NCI-H2171 treated with DMSO at 0.1 percent for 48 hours (cell line): Measurements from ENCODE around the gene REPS2.

Source experiments
- DNase-seq: peaks from one replicate; lab custom pipeline; 2025; lab: John Stamatoyannopoulos, UW

Gene REPS2

DNA sequence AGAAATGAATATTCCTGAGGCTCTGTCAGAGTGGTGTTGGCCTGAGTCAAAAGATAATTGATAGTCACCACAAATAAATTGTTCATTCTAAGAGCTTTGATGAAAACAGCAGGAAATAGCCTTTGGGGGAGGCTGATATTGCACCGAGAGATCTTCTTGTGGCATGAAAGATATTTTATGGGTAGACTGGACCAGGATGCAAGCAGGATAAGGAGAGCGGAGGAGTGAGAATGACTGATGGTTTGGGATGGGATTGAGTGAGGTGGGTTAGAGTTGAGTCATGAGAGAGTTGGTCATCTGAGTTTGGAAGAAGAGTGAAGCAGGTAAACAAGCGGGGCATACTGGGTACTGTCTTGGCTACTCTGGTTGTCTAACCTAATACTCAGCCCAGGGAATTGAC is 88.7 kb downstream of the REPS2 start:
- DNase-seq = no peak

DNA sequence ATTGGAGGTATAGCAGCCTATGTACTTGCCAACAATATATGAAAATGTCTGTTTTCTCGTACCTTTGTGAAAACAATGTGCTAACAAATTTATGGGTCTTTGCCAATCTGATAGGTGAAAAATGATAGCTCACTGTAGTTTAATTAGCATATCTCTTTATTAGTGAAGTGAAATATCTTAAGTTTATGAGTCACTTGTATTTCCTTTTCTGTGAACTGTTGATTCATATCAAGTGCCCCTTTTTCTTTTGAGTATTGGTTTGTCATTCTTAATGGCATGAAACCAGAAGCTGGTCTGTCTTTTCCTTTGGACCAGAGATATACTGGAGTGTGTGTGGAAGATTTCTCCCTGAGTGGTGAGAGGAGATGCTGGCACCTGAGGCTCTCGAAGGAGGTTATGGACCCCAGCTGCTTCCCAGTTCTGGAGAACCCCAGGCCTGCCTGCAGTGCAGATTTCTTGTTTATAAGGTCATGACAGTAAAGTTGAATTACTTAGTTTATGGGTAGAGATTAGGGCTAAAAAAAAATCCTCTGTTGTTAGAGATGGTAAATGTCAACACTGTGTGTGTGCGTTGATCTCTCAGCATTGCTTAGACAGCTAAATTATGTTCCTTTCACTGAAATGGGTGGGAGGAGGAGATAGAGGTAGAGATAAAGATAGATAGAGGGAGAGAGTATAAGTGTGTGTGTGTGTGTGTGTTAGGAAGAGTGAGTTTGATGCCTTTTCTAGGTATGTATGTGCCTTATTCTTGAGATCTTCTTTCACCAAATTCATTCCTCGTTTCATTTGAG is 89.9 kb downstream of the REPS2 start:
- DNase-seq = no peak

DNA sequence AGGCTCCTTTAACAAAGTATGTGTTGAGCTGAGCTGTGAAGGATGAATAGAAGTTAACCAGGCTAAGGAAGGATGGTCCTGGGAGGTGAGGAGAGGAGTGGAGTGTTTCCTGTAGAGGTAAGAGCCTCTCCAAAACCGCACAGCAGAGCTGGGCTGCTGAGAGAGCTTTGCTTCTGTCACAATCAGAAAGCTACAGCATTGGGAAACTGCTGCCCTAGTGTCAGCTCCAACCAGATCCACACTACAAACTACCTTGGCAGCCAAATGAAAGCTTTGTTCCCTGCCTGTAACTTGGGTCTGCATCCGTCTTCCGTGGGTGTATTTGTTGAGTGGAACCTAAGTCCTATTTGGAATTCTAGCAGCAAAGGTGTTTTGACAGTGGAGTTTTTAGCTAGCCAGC is 91.8 kb downstream of the REPS2 start:
- no peak for DNase-seq

DNA sequence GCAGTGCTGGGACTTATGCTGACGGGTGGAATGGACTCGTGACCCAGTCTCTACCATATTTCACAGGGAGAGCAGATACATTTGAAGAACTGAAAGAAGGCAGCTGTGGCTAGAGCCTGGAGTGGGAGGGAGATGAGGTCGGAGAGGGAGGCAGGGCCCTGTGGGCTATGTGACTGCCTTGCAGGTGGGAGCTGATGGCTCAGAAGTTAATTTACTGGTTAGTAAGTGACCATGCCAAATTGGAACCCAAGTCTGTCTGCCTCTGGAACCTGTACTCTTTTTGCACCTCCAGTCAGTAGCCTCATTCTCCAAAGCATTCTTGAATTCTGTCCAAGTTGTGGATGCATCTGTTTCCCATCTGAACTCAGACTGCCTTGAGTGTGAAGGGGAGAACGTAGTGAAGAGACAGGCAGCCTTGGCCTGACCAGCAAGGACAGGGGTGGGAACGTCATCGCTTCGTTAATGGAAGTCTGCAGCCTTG is 92.3 kb downstream of the REPS2 start:
- DNase-seq = no peak

DNA sequence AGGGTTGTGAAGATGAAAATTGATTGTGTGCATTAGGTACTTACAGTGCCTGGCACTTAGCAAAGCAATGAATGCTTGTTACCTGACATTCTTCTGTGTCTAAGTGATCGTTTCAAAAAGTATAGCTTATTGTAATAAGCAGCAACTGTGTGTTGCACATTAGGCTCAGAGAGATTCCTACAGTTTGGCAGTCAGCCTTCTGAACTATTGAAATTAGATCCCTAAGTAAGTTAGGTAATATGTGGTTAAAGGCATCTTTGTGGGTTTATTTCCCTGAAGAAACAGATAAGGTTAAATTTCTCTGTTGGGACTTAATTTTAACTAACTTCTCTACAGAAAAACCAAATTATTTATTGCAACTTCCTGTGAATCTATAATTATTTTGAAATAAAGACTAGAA is 93.4 kb downstream of the REPS2 start:
- no peak for DNase-seq

DNA sequence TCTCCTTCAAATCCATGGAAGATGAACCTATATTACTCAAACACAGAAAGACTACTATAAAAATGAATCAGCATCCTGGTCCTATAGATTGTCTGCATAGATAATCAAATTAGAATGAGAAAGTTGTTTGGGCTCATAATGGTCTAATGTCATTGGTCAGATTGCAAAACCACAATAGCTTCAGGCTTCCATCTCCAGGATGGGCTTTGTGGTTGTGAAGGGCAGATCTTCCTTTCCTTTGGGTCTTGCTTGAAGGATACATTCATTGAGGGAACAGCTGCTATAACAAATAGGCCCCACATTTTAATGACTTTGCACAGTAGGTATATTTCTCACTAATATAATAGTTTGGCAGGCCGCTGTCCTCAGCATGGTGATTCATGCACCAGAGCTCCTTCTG is 94.3 kb downstream of the REPS2 start:
- DNase-seq = no peak

DNA sequence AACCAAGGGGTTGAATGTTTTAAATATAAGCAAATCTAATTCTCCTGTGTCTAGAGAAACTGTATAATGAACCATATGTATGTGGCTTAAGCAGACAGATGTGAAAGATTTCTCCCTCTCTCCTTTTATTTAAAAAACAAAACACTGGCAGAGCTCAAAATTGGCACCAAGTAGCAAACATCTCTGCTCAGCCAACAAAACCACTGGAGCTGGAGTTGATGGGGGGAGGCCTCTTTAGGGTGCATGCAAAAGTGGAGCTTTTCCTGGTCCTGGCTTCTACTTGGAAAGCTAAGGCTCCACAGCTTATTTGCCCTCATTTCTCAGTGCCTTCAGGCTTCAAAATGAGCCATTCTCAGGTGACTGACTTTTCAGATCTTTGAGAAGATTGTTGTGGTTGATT is 95.6 kb downstream of the REPS2 start:
- no peak for DNase-seq

DNA sequence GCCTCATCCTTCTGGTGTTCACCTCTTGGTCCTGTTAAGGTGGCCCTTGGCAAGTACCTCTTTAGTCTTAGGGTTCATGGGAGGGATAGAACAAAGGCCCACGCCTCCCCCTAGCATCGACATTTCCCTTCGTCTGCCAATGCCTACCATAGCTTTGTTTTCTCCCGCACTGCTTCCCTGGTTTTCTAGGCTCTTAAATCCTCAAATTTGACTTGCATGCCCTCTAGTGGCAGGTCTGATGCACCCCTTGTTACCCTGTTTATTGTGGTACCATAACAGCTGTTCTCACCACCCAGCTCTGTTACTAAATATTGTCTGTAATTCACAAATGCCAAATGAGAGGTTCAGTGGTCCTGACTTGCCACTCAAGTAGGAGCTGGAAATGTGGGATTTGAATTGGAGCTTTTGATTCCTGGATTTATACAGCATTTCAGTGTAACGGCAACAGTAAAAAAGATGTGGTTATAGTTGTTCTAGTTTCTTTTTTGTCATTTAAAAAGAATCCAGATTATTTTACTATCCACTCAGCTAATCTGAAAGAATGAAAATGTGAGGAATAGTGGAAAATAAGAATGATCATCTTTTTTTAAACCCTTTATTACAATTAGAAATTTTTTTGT is 100.1 kb downstream of the REPS2 start:
- peak; percentile 81 for DNase-seq

DNA sequence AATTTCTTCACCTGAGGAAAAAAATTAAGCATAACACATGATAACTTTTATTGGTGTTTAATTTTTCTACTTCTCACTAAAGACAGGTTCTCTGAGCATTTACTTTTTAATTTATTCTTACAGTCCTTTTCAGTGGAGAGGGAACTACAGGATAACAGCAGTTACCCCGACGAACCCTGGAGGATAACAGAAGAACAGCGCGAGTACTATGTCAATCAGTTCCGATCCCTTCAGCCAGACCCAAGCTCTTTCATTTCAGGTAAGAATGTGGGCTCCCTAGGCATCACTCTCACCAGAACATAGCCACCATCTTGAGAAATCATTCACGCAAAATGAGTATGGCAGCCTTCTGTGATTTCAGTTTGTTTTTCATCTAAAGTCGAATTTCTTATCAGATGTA is 100.8 kb downstream of the REPS2 start:
- DNase-seq = no peak

DNA sequence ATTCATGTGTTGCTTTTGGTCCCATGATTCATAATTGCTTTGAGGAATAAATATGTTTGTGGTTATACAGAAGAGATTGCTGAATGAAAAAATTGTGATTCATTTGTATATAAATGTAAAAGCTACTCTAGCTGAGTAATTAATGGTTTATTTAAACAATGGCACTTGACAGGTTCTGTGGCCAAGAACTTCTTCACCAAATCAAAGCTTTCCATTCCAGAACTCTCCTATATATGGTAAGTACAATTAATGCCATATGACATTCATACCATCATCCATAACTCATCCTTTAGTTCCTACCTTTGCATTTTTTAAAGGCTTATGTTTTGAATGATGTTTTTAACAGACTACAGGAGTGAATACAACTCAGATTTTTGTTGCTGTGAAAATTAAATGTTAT is 105.8 kb downstream of the REPS2 start:
- DNase-seq = no peak

DNA sequence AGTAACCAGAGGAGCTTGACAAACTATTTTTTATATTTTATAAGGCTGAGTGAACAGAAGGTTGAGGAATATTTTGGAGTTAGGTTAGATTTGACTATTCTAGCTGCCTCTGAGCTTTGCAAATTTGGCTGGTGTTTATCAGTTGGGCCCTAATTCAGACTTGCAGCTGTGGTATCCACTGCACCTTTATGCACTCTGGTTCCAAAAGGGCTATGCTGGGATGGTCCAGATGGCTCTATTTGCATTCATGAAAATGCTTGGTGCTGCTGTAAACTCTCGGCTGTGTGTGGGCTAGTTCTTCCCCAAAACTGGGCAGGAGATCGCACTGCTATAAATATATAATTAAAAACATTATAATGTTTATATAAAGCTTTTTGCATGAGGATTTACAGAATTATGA is 106.3 kb downstream of the REPS2 start:
- peak; percentile 46 for DNase-seq

DNA sequence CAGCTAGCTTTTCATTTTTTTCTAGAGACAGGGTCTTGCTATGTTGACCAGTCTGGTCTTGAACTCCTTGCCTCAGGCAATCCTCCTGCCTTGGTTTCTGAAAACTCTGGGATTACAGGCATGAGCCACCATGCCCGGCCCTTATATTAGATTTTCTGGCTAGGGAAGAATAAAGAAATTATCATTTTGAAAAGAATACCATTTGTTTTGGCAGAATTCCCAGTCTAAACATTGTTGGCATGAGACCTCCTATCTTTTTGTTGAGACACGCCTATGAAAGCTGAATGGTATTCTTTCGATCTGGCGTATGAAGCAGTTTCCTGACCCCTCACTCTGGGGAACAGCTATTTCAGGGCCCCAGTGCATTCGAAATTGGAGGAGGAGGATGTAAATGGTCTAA is 107.0 kb downstream of the REPS2 start:
- peak; percentile 28 for DNase-seq

DNA sequence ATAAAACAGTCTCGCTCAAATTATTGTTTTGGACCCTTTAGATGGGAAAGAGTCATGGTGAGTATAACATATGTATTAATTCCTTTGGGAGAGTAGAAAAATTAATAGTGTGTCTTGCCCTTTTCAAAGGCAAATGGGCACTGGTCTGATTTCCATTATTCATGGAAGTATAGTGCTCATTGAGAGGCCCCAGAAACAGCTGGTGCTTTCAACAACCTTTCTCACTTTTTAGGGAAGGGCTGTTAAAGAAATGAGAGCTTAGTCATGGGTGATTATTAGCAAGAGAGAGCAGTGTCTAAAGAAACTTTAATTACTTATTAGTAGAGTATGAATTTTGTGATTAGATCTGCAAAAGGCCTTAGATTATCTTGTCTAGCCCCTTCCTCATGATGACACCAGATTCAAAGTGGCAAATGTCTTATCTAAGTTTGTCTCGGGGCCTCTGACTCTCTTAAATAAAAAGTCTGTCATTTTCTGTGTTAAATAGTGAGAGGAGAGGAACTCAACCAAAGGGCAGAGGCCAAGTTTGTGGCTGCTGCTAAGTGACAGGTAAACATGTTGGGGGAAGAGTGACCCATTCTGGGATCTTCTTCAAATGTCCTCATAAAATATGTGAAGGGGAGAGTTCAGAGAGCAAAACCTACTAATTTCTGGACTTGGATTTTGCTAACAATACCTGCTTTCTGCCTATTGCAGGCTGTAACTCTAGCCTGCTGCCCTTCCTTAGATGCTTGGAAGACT is 110.6 kb downstream of the REPS2 start:
- no peak for DNase-seq

DNA sequence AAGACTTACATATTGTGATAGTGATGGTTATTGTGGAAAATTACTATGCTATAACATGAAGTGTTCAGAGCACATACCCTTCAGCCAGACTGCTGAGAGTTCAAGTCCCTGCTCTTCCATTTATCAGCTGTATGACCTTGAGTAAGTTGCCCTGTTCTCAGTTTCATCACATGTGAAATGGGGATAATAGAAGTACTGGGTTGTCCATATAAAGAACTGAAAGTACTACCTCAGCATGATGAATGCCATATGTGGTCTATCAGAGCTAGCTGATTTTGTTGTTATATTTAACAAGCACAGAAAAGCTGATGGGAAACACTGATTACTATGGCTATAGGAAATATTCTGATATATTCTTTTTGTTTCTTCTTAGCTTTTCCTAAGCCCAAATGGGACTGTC is 115.6 kb downstream of the REPS2 start:
- DNase-seq = no peak

DNA sequence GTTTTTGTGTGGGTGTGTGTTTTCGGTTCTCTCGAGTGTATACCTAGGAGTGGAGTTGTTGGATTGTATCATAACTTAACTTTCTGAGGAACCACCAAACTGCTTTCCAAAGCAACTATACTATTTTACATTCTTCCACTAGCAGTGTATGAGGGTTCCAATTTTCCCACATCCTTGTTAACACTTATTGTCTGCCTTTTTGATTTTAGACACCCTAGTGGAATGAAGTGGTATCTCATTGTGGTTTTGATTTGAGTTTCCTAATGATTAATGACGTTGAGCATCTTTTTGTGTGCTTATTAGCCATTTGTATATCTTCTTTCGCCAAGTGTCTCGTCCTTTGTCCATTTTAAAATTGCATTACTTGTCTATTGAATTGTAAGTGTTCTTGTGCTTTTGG is 118.6 kb downstream of the REPS2 start:
- no peak for DNase-seq

DNA sequence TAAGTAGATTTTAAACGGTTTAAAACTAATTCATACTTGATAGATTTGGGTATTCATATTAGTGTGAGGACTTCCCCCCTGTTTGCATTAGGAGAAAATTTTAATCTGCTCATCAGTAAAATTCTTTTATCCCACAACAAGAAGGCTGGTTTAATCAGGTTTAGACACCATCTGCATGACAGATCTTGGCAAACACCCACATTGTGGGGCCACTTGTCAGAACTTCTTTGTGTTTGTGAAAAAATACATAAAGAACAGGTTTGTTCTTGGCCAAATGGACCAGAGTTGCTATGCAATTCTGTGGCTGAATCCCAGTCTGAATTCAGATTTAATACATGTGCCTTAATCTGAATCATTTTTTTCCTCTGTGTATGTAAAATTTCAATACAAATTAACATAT is 121.1 kb downstream of the REPS2 start:
- DNase-seq = peak; percentile 14

DNA sequence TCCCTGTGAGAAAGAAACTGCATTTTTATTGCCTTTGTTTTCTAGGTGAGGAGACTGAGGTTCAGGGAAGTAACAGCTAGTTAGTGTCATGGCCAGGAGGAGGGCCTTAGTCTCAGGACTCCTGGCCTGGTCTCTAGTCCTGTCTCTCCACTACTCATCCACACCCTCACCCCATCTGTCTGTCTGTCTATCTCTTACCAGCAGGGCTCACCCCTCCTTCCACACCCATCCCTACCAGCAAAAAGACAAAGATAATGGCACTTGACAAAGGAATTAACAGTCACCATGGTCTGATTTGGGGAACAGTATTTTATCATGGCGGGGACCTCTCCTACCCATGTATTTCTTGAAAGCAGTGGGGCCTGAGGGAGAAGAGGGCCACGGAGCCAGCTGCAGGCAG is 125.8 kb downstream of the REPS2 start:
- no peak for DNase-seq

DNA sequence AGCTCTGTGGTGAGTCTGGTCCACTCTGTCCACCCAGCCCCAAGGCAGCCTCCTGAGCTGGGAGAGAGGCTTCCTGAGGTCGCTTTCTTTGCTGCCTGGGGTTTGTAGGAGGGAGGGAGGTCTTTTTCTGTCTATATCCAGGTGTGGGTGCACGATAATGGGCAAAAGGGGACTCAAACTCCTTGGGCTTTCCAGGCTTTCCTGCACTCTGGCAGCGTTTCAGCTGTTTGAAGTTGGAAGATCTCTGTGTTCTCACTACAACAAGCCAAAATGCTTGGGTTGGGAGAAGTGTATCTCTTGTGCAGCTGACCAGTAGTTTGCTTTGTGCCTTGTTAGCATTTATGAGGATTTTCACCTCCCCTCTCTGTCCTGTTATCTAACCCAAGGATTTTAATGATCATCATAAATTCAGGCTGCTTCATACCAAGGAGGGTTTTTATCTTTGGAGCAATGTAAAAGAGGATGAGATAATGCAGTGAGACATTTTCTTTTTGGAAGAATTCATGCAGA is 126.3 kb downstream of the REPS2 start:
- DNase-seq = no peak

DNA sequence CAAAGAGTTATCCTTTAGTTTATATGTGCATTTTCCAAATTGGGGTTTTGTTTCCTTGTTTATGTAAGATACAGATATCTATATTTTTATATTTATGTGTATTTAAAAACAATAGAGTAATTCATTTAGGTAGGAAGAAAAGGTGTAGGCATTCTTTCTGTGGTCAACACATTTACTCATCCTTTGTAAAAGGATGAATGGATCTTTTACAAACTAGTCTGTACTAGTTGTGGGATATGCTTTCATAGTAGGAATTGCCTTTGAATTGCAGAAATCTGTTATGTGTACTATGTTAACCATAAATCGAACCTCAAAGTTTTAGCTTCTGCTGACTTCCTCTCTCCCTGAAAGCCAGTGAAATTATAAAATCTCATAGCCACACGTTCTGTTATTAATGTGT is 128.5 kb downstream of the REPS2 start:
- DNase-seq = no peak

DNA sequence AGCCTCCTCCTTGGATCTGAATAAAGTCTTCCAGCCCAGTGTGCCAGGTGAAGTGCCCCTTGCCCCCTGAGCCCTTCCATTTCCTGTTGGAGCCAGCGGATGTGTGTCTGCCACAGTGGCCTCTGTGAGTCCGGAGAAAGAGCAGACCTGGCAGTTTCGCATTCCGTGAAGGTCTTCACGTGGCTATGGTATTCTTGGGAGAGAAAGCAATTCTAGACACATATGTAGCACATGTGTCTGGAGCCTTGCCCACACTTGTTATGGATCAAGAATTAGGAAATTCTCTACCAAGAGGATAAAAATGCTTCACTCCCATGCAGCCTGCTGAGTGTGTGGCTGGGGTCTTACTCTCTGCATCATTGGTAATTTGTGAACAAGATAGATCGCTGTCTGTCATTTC is 130.9 kb downstream of the REPS2 start:
- DNase-seq = no peak

DNA sequence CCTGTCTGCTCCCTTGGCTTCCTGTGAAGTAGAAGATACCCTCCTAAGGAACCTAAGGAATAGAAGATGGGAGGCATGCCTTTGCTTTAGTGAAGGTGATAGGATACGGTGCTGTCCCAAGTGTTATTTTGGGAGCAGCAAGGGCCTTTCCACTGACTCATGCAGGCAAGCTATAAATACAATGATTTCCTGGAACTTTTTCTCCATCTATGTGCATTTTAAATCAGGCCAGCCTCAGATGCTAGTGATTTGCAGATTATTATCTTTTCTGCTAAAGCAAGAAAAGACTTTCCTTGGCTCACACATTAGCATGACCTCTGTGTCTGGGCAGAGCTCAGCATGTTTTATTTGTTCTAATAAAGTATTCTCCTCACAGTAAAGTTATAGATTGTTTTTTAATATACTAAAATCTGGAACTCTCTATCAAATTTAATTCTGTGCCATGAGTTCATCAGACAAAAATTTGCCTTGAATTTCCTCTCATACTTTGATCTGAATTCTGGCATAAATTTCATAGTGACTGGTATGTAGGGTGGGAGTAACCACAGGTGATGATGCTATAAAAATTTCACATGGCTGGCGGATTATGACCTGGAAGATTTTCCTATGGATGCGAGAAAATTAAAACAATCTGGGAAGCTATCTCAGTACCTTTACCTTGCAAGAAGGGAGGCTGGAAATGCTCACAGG is 131.7 kb downstream of the REPS2 start:
- DNase-seq = no peak

DNA sequence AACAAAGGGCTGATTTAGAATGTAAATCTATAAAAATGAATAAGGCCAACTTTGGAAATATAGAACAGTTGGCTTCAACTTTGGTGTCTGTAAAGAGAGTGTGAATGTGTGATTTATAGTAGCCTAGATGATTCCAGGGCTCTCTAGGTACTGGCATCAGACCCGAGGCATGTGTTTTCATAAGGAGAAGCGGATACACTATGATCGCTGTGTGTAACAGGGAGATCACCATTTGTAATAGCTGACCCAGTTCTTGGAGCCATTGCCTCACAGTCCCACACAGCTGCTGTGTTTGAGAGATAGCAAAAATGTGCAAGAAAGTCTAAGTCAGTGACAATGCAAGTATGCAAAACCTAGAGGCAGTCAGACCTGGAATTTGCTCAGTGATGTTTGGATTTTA is 135.1 kb downstream of the REPS2 start:
- no peak for DNase-seq
